Gastroesophageal sphincter (tissue), 3 donors: ENCODE results near the gene RPIA.

ENCODE experiments used
- POLR2AphosphoS5 ChIP-seq: sonication (generic); formaldehyde crosslinking; IDR thresholded peaks from one replicate; pipeline ENCODE4 v1.6.1; 2017; ENCODE audit warnings: antibody characterized with exemption
- TF ChIP-seq, protein P1 (sequence below), 4 experiments: fragments of 200-600 bp in 2 of 4; fragments of 450-650 bp in 2 of 4; sonication (generic) in 1 of 4; IDR thresholded peaks; one replicate each; pipeline ENCODE4 v1.5.1; 2017 to 2019; ENCODE audit warnings: antibody characterized with exemption in 4 of 4, mild to moderate bottlenecking in 2 of 4, moderate library complexity in 2 of 4

DNA sequence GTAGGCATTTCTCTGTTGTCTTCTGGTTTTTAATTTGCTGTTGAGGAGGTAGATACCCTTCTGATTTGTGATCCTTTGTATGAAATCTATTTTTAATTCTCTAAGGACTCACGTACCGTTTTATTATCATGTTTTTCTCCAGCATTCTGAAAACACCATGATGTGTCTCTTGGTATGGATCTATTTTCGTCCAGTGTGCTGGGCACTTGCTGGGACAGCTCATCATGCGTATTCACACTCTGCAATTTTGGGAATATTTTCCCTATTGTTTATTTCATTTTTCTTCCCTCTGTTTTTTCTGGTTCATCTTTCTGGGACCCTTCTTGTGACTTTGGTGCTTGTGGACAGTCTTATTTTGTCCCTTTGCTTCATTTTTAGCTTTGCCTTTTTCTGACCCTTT is 21.9 kb downstream of the RPIA start:
- TF ChIP-seq, protein P1, sequence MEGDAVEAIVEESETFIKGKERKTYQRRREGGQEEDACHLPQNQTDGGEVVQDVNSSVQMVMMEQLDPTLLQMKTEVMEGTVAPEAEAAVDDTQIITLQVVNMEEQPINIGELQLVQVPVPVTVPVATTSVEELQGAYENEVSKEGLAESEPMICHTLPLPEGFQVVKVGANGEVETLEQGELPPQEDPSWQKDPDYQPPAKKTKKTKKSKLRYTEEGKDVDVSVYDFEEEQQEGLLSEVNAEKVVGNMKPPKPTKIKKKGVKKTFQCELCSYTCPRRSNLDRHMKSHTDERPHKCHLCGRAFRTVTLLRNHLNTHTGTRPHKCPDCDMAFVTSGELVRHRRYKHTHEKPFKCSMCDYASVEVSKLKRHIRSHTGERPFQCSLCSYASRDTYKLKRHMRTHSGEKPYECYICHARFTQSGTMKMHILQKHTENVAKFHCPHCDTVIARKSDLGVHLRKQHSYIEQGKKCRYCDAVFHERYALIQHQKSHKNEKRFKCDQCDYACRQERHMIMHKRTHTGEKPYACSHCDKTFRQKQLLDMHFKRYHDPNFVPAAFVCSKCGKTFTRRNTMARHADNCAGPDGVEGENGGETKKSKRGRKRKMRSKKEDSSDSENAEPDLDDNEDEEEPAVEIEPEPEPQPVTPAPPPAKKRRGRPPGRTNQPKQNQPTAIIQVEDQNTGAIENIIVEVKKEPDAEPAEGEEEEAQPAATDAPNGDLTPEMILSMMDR (IDR thresholded peaks at IDR 0.05) = no peak
- no peak for TF ChIP-seq POLR2AphosphoS5
